Liver (tissue), 9 donors: ENCODE results near the gene HOXA7. TPM values are rescaled to one million over a fixed set of nuclear protein-coding genes. Genes with fewer than 3 reads are reported as not detected.

Experiments used
- DNase-seq: peaks from one replicate; pipeline ENCODE4 v3.0.0-alpha.2; 2017; ENCODE audit warnings: low spot score
- H3K27ac ChIP-seq, 2 donors: one replicate each; pipeline ENCODE4 v1.7.0; 2013; ENCODE audit warnings: inconsistent platforms in 2 of 2, low read length in 2 of 2, control low read depth in 1 of 2, low read depth in 1 of 2, mild to moderate bottlenecking in 1 of 2
- H3K27me3 ChIP-seq, 4 donors: one replicate each; pipeline versions ENCODE4 v1.6.1 to v1.7.0; 2013; ENCODE audit warnings: low read length in 3 of 4, inconsistent platforms in 1 of 4, mild to moderate bottlenecking in 1 of 4, moderate library complexity in 1 of 4; ENCODE audit not compliant: control insufficient read depth in 4 of 4, insufficient read depth in 4 of 4
- H3K36me3 ChIP-seq, 4 donors: one replicate each; pipeline versions ENCODE4 v1.6.1 to v1.7.0; 2013; ENCODE audit warnings: low read length in 3 of 4, mild to moderate bottlenecking in 3 of 4, low read depth in 1 of 4, moderate library complexity in 1 of 4; ENCODE audit not compliant: control insufficient read depth in 4 of 4, insufficient read depth in 3 of 4
- H3K4me1 ChIP-seq, 4 donors: one replicate each; pipeline versions ENCODE4 v1.6.1 to v1.7.0; 2013; ENCODE audit warnings: low read length in 3 of 4, mild to moderate bottlenecking in 3 of 4, moderate library complexity in 1 of 4; ENCODE audit not compliant: control insufficient read depth in 4 of 4, insufficient read depth in 4 of 4
- H3K4me3 ChIP-seq, 3 donors: one replicate each; pipeline versions ENCODE4 v1.6.1 to v1.7.0; 2013; ENCODE audit warnings: low read length in 3 of 3, control low read depth in 1 of 3, low read depth in 1 of 3, mild to moderate bottlenecking in 1 of 3
- H3K9ac ChIP-seq, 2 donors: one replicate each; pipeline ENCODE4 v1.7.0; 2013; ENCODE audit warnings: low read length in 2 of 2, mild to moderate bottlenecking in 2 of 2, moderate library complexity in 2 of 2, control low read depth in 1 of 2, low read depth in 1 of 2
- H3K9me3 ChIP-seq, 4 donors: one replicate each; pipeline versions ENCODE4 v1.6.1 to v1.7.0; 2013; ENCODE audit warnings: low read length in 3 of 4; ENCODE audit not compliant: control insufficient read depth in 4 of 4
- FOXA1 ChIP-seq: IDR thresholded peaks from 2 replicates; pipeline ENCODE4 v1.6.1; 2016; ENCODE audit warnings: antibody characterized with exemption
- FOXA2 ChIP-seq: IDR thresholded peaks from 2 replicates; pipeline ENCODE4 v1.6.1; 2016; ENCODE audit warnings: antibody characterized with exemption
- GABPA ChIP-seq, 2 donors: IDR thresholded peaks in 1 of 2; conservative IDR thresholded peaks in 1 of 2; 2 replicates each; pipeline ENCODE4 v1.6.1; 2016; ENCODE audit warnings: antibody characterized with exemption in 2 of 2, mild to moderate bottlenecking in 1 of 2, moderate library complexity in 1 of 2
- HNF4G ChIP-seq: IDR thresholded peaks from 2 replicates; pipeline ENCODE4 v1.6.1; 2016; ENCODE audit warnings: antibody characterized with exemption
- JUND ChIP-seq, 2 donors: IDR thresholded peaks; 2 replicates each; pipeline ENCODE4 v1.6.1; 2016; ENCODE audit warnings: antibody characterized with exemption in 2 of 2
- NR2F2 ChIP-seq: IDR thresholded peaks from 2 replicates; pipeline ENCODE4 v1.6.1; 2016; ENCODE audit warnings: antibody characterized with exemption
- RAD21 ChIP-seq, 2 donors: IDR thresholded peaks; 2 replicates each; pipeline ENCODE4 v1.6.1; 2016; ENCODE audit warnings: antibody characterized with exemption in 2 of 2, mild to moderate bottlenecking in 2 of 2
- RXRA ChIP-seq, 2 donors: IDR thresholded peaks; 2 replicates each; pipeline ENCODE4 v1.6.1; 2017 to 2018; ENCODE audit warnings: antibody characterized with exemption in 2 of 2, mild to moderate bottlenecking in 1 of 2
- SP1 ChIP-seq: IDR thresholded peaks from 2 replicates; pipeline ENCODE4 v1.6.1; 2018; ENCODE audit warnings: antibody characterized with exemption, mild to moderate bottlenecking
- WGBS: extraction: QIAGEN DNeasy Blood & Tissue Kit; methylation state at CpG from one replicate; pipeline ENCODE4 v1.1.7; 2013; 5-methylcytosine and 5-hydroxymethylcytosine counted together
- polyA plus RNA-seq, 2 donors: library from polyadenylated mRNA; stranded (reverse) in 1 of 2; unstranded in 1 of 2; fragments of 200-250 nt in 1 of 2; fragments of >200 nt in 1 of 2; fragmentation: Nextera tagmentation in 1 of 2; extraction: Ambion mirVana in 1 of 2; gene quantifications; one replicate each; pipeline versions ENCODE4 v1.2.1 to v1.2.3, GENCODE V29; 2013 to 2015
- total RNA-seq, 2 donors: library from RNA; depleted of rRNA; stranded (reverse); fragments of >200 nt; gene quantifications; one replicate each; pipeline ENCODE4 v1.2.3, GENCODE V29; 2014
- TF ChIP-seq, protein P1 (sequence below): IDR thresholded peaks from 2 replicates; pipeline ENCODE4 v1.6.1; 2016; ENCODE audit warnings: antibody characterized with exemption
- TF ChIP-seq, protein P2 (sequence below): fragments of 150-350 bp; IDR thresholded peaks from 2 replicates; pipeline ENCODE4 v1.5.1; 2017; ENCODE audit warnings: improper control_type of control experiment, low read depth, low read length; ENCODE audit not compliant: missing input control
- donor health status: healthy.
- donor health status: healthy.
- donor health status: healthy.
- donor health status: healthy.
- donor health status: healthy.

The HOXA7 gene
- total and polyA plus RNA-seq, 4 donors = under 0.01 to 0.05 TPM; not detected in 2

- Histone ChIP-seq H3K4me3 (no peak overlapping the region), H3K4me1 (peaks cover 2 to 19% (median 7%) of the 10 kb centered on the region in 4 donors), H3K36me3 (no peaks in the 10 kb centered on the region), H3K27me3 (peaks cover 8 to 33% (median 18%) of the 10 kb centered on the region in 4 donors), H3K27ac (no peak overlapping the region), H3K9me3 (peaks cover 0 to 11% (median 0%) of the 10 kb centered on the region in 4 donors), H3K9ac (no peak overlapping the region)
- no peak for DNase-seq
- TF ChIP-seq, protein P1, sequence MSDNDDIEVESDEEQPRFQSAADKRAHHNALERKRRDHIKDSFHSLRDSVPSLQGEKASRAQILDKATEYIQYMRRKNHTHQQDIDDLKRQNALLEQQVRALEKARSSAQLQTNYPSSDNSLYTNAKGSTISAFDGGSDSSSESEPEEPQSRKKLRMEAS = no peak
- TF ChIP-seq GABPA (IDR thresholded peaks at IDR 0.05 in 1 of 2, conservative IDR thresholded peaks at IDR 0.05 in 1 of 2) = no peak
- TF ChIP-seq, protein P2, sequence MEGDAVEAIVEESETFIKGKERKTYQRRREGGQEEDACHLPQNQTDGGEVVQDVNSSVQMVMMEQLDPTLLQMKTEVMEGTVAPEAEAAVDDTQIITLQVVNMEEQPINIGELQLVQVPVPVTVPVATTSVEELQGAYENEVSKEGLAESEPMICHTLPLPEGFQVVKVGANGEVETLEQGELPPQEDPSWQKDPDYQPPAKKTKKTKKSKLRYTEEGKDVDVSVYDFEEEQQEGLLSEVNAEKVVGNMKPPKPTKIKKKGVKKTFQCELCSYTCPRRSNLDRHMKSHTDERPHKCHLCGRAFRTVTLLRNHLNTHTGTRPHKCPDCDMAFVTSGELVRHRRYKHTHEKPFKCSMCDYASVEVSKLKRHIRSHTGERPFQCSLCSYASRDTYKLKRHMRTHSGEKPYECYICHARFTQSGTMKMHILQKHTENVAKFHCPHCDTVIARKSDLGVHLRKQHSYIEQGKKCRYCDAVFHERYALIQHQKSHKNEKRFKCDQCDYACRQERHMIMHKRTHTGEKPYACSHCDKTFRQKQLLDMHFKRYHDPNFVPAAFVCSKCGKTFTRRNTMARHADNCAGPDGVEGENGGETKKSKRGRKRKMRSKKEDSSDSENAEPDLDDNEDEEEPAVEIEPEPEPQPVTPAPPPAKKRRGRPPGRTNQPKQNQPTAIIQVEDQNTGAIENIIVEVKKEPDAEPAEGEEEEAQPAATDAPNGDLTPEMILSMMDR = no peak
- 11% methylated on average over 31 of the region's 31 CpGs for WGBS
Measured at GRCh38 chr7:27144781-27145164, 11.7 kb downstream of the HOXA7 start.

DNA sequence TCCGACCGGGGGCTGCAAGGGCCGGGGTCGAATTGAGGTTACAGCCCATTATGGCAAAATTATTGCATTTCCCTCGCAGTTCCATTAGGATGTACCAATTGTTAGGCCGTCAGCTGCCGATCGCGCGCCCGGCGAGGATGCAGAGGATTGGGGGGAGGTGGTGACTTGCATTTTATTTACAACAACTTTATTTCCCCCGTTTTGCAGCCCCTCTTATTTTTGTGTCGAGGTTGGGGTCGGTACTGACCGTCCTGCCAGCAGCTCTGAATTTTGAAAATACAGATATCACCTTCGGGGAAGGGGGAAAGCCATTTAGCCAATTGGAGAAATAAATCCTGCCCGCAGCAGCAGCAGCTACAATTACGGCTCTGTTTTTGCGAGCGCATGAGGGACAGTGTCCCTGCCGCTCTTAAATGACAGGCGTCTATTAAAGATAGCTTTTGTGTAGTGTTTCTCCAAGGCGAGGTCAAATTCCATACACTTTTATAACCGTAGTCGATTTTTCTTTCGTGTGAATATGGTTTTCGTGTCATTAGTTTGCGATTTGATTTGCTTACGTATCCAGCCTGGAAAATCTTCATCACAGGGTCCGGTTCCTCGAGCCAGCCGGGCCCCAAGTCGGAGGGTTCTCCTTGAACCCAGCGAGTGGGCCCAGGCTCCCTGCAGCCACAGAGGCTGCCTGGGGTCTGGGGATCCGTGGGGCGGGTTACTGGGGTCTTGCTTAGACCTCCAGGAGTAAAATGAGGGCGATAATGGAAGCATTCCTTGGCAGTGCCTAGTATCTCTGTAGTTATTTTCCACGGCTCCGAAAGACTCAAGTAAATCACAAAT is 12.3 kb downstream of the HOXA7 start:
- H3K27ac ChIP-seq = no peak overlapping the region
- peaks cover 2 to 19% (median 10%) of the 10 kb centered on the region in 4 donors for H3K4me1 ChIP-seq
- H3K27me3 ChIP-seq = peaks cover 10 to 30% (median 18%) of the 10 kb centered on the region in 4 donors
- H3K9me3 ChIP-seq = peaks cover 0 to 11% (median 0%) of the 10 kb centered on the region in 4 donors
- H3K9ac ChIP-seq = no peak overlapping the region
- no peak for DNase-seq
- TF ChIP-seq JUND (IDR thresholded peaks at IDR 0.05) = no peak
- no peak for TF ChIP-seq NR2F2
- no peak for TF ChIP-seq GABPA (IDR thresholded peaks at IDR 0.05 in 1 of 2, conservative IDR thresholded peaks at IDR 0.05 in 1 of 2)
- TF ChIP-seq SP1 = no peak
- no peak for TF ChIP-seq FOXA1
- no peak for TF ChIP-seq RAD21 (IDR thresholded peaks at IDR 0.05)
- TF ChIP-seq, protein P2 = no peak
- TF ChIP-seq HNF4G = no peak
- TF ChIP-seq RXRA (IDR thresholded peaks at IDR 0.05) = no peak
- TF ChIP-seq FOXA2 = no peak
- TF ChIP-seq, protein P1 = no peak
- H3K36me3 ChIP-seq = no peaks in the 10 kb centered on the region
- WGBS = 25% methylated on average over 40 of the region's 40 CpGs
- H3K4me3 ChIP-seq = peak overlapping the region in 1 of 3 donors; percentile 45
